Activated T-cell treated with anti-CD3 and anti-CD28 coated beads, Interleukin-2, amount 50 U/mL, for 72 hours (primary cell): ENCODE measurements around the gene HSH2D. TPM values are rescaled to one million over a fixed set of nuclear protein-coding genes. Genes with fewer than 3 reads are reported as not detected.
"Not testable (repeated sequence)": the region's sequence is repeated elsewhere in the genome, so short reads cannot be mapped to it uniquely, and the experiment has no call there.

Experiments
- ATAC-seq, 2 donors: fragments of 150-1000 bp; cut with Tn5 transposase; replicated peaks in 1 of 2; 2 replicates each; pipeline ENCODE4 v1.10.0; 2021; ENCODE audit warnings: moderate library complexity in 2 of 2, mild to moderate bottlenecking in 1 of 2
- DNase-seq, 2 donors: peaks; one replicate each; pipeline ENCODE4 v3.0.0; 2021 to 2022; ENCODE audit warnings: mixed read lengths in 1 of 2
- H3K27ac Mint-ChIP-seq: one replicate; pipeline ENCODE4 v1.8.0; 2022; ENCODE audit warnings: mild to moderate bottlenecking, moderate library complexity, mixed read lengths
- H3K27me3 Mint-ChIP-seq: one replicate; pipeline ENCODE4 v1.8.0; 2022; ENCODE audit warnings: low read depth, mixed read lengths
- H3K36me3 Mint-ChIP-seq, 2 donors: one replicate each; pipeline ENCODE4 v1.8.0; 2022; ENCODE audit warnings: mixed read lengths in 2 of 2, mild to moderate bottlenecking in 1 of 2; ENCODE audit not compliant: insufficient read depth in 2 of 2
- H3K4me1 Mint-ChIP-seq: one replicate; pipeline ENCODE4 v1.8.0; 2022; ENCODE audit warnings: low read depth, mixed read lengths
- H3K4me3 Mint-ChIP-seq, 2 donors: one replicate each; pipeline ENCODE4 v1.8.0; 2022; ENCODE audit warnings: mild to moderate bottlenecking in 2 of 2, mixed read lengths in 2 of 2, moderate library complexity in 2 of 2
- H3K9me3 Mint-ChIP-seq, 2 donors: one replicate each; pipeline ENCODE4 v1.8.0; 2022; ENCODE audit warnings: mixed read lengths in 2 of 2
- total RNA-seq, 2 donors: library from RNA; stranded (reverse); gene quantifications; one replicate each; pipeline ENCODE4 v1.2.3, GENCODE V29; 2022

The HSH2D gene
- total RNA-seq, 2 donors from 2014 or later = 29.9 to 37.2 TPM

GRCh38 chr19:16167055-16167454, 23.6 kb downstream of the HSH2D start:
- H3K4me3 Mint-ChIP-seq = peak overlapping the region in 1 of 2 donors; percentile 5
- ATAC-seq (no peak), DNase-seq (no peak)
- no peaks in the 10 kb centered on the region for H3K36me3 Mint-ChIP-seq
- H3K27ac Mint-ChIP-seq = no peak overlapping the region
- no peaks in the 10 kb centered on the region for H3K9me3 Mint-ChIP-seq
- no peaks in the 10 kb centered on the region for H3K27me3 Mint-ChIP-seq
- H3K4me1 Mint-ChIP-seq = peaks cover 16% of the 10 kb centered on the region

- H3K27me3 Mint-ChIP-seq = no peaks in the 10 kb centered on the region
- no peaks in the 10 kb centered on the region for H3K36me3 Mint-ChIP-seq
- ATAC-seq (peak; percentile 24 to 33), DNase-seq (no peak)
- no peak overlapping the region for H3K4me3 Mint-ChIP-seq
- H3K27ac Mint-ChIP-seq = peak overlapping the region; percentile 22
- no peaks in the 10 kb centered on the region for H3K9me3 Mint-ChIP-seq
- peaks cover 19% of the 10 kb centered on the region for H3K4me1 Mint-ChIP-seq
Measured at GRCh38 chr19:16168465-16169081, 25.1 kb downstream of the HSH2D start.

GRCh38 chr19:16170134-16170533, 26.6 kb downstream of the HSH2D start:
- no peak overlapping the region for H3K27ac Mint-ChIP-seq
- ATAC-seq = no peak
- no peaks in the 10 kb centered on the region for H3K27me3 Mint-ChIP-seq

GRCh38 chr19:16175954-16176353, 32.5 kb downstream of the HSH2D start:
- peaks cover 8% of the 10 kb centered on the region for H3K4me1 Mint-ChIP-seq
- no peak overlapping the region for H3K4me3 Mint-ChIP-seq
- H3K9me3 Mint-ChIP-seq = no peaks in the 10 kb centered on the region
- DNase-seq (no peak), ATAC-seq (no peak)
- H3K36me3 Mint-ChIP-seq = no peaks in the 10 kb centered on the region
- no peaks in the 10 kb centered on the region for H3K27me3 Mint-ChIP-seq
- H3K27ac Mint-ChIP-seq = no peak overlapping the region

More at GRCh38 chr19:16170134-16170533, 26.6 kb downstream of the HSH2D start:
- no peaks in the 10 kb centered on the region for H3K36me3 Mint-ChIP-seq
- no peaks in the 10 kb centered on the region for H3K9me3 Mint-ChIP-seq
- H3K4me1 Mint-ChIP-seq = peaks cover 21% of the 10 kb centered on the region
- DNase-seq = no peak
- H3K4me3 Mint-ChIP-seq = no peak overlapping the region

GRCh38 chr19:16178866-16179265, 35.4 kb downstream of the HSH2D start:
- not testable (repeated sequence) for H3K9me3 Mint-ChIP-seq, H3K27me3 Mint-ChIP-seq, H3K4me1 Mint-ChIP-seq, ATAC-seq, DNase-seq, H3K27ac Mint-ChIP-seq, H3K36me3 Mint-ChIP-seq, H3K4me3 Mint-ChIP-seq

- Mint-ChIP-seq H3K9me3 (no peaks in the 10 kb centered on the region), H3K27me3 (no peaks in the 10 kb centered on the region), H3K27ac (no peak overlapping the region), H3K36me3 (peaks cover 5% of the 10 kb centered on the region in 2 donors), H3K4me3 (no peak overlapping the region), H3K4me1 (peaks cover 14% of the 10 kb centered on the region)
- ATAC-seq (no peak), DNase-seq (no peak)
Measured at GRCh38 chr19:16180611-16181010, 37.1 kb downstream of the HSH2D start.

- Mint-ChIP-seq H3K4me3 (peak overlapping the region; percentile 100), H3K9me3 (no peaks in the 10 kb centered on the region), H3K36me3 (peaks cover 7 to 8% of the 10 kb centered on the region in 2 donors), H3K27ac (peak overlapping the region; percentile 99), H3K4me1 (peaks cover 36% of the 10 kb centered on the region), H3K27me3 (no peaks in the 10 kb centered on the region)
- no peak for ATAC-seq
- DNase-seq = no peak
Measured at GRCh38 chr19:16184665-16185122, 41.2 kb downstream of the HSH2D start.

- peak; percentile 99 for DNase-seq
- peak; percentile 96 to 97 for ATAC-seq
- Mint-ChIP-seq H3K27ac (peak within 1 kb of the TSS; percentile 99), H3K4me1 (peaks cover 36% of the 10 kb centered on the region), H3K9me3 (no peaks in the 10 kb centered on the region), H3K27me3 (no peaks in the 10 kb centered on the region), H3K36me3 (peaks cover 7 to 8% of the 10 kb centered on the region in 2 donors), H3K4me3 (peak within 1 kb of the TSS; percentile 100)
Measured at GRCh38 chr19:16185123-16185767, 41.8 kb downstream of the HSH2D start, which contains the start of gene FAM32A. Gene FAM32A (plus strand): TSS chr19:16185410. CDS start chr19:16185443, 33 bp downstream.

GRCh38 chr19:16185768-16186123, 42.3 kb downstream of the HSH2D start:
- ATAC-seq (peak; percentile 47 to 49), DNase-seq (peak; percentile 63 to 69)
- H3K36me3 Mint-ChIP-seq = peaks cover 7 to 8% of the 10 kb centered on the region in 2 donors
- peak overlapping the region; percentile 99 for H3K27ac Mint-ChIP-seq
- H3K4me1 Mint-ChIP-seq = peaks cover 36% of the 10 kb centered on the region
- no peaks in the 10 kb centered on the region for H3K9me3 Mint-ChIP-seq
- peak overlapping the region; percentile 100 for H3K4me3 Mint-ChIP-seq
- H3K27me3 Mint-ChIP-seq = no peaks in the 10 kb centered on the region

- ATAC-seq (no peak), DNase-seq (no peak)
- Mint-ChIP-seq H3K36me3 (peaks cover 8 to 12% of the 10 kb centered on the region in 2 donors), H3K4me3 (no peak overlapping the region), H3K27ac (no peak overlapping the region), H3K27me3 (no peaks in the 10 kb centered on the region), H3K4me1 (peaks cover 33% of the 10 kb centered on the region), H3K9me3 (no peaks in the 10 kb centered on the region)
Measured at GRCh38 chr19:16188521-16188920, 45.0 kb downstream of the HSH2D start.

- Mint-ChIP-seq H3K4me3 (no peak overlapping the region), H3K9me3 (no peaks in the 10 kb centered on the region), H3K36me3 (peaks cover 6 to 10% of the 10 kb centered on the region in 2 donors), H3K4me1 (peaks cover 26% of the 10 kb centered on the region), H3K27ac (no peak overlapping the region), H3K27me3 (no peaks in the 10 kb centered on the region)
- no peak for DNase-seq
- no peak for ATAC-seq
Measured at GRCh38 chr19:16190198-16190597, 46.7 kb downstream of the HSH2D start.

GRCh38 chr19:16190736-16191135, 47.3 kb downstream of the HSH2D start:
- H3K4me3 Mint-ChIP-seq = no peak overlapping the region
- no peak for DNase-seq
- ATAC-seq = no peak

GRCh38 chr19:16191216-16191908, 47.9 kb downstream of the HSH2D start:
- DNase-seq (no peak), ATAC-seq (no peak)
- H3K36me3 Mint-ChIP-seq = peaks cover 2 to 7% of the 10 kb centered on the region in 2 donors
- H3K4me3 Mint-ChIP-seq = no peak overlapping the region
- H3K27me3 Mint-ChIP-seq = no peaks in the 10 kb centered on the region
- H3K27ac Mint-ChIP-seq = no peak overlapping the region
- H3K4me1 Mint-ChIP-seq = peaks cover 14% of the 10 kb centered on the region
- H3K9me3 Mint-ChIP-seq = no peaks in the 10 kb centered on the region

More at GRCh38 chr19:16190736-16191135, 47.3 kb downstream of the HSH2D start:
- no peaks in the 10 kb centered on the region for H3K9me3 Mint-ChIP-seq
- H3K4me1 Mint-ChIP-seq = peaks cover 21% of the 10 kb centered on the region
- peaks cover 2 to 7% of the 10 kb centered on the region in 2 donors for H3K36me3 Mint-ChIP-seq
- H3K27ac Mint-ChIP-seq = no peak overlapping the region
- no peaks in the 10 kb centered on the region for H3K27me3 Mint-ChIP-seq
